Measurements from ENCODE around the gene CLEC4M.

The CLEC4M gene

GRCh38 chr19:7738023-7738422 is 25.0 kb upstream of the CLEC4M start:
- TF ChIP-seq SALL2 (tag by site-specific recombination; IDR thresholded peaks at IDR 0.05; ENCODE audit: borderline replicate concordance) (no peak), WT1 (tag by site-specific recombination; IDR thresholded peaks at IDR 0.05) (no peak), ZNF132 (tag by site-specific recombination; IDR thresholded peaks at IDR 0.05; ENCODE audit: borderline replicate concordance) (no peak), MEIS1 (CRISPR knock-in tag; IDR thresholded peaks at IDR 0.05; ENCODE audit: borderline replicate concordance) (no peak), OSR2 (tag by site-specific recombination; IDR thresholded peaks at IDR 0.05) (no peak)
- Histone ChIP-seq H3K4me1 (ENCODE audit: control insufficient read depth, insufficient read depth, low read length) (no peaks in the 10 kb centered on the region), H3K4me3 (ENCODE audit: low read depth, low read length) (no peak overlapping the region), H3K36me3 (ENCODE audit: control insufficient read depth in 2 of 2, insufficient read depth in 1 of 2, low read length in 2 of 2) (no peaks in the 10 kb centered on the region), H3K27ac (ENCODE audit: extremely low read depth, low read depth, low read length) (no peak overlapping the region), H3K9me3 (ENCODE audit: control insufficient read depth, insufficient read depth, low read depth, low read length) (no peaks in the 10 kb centered on the region)
- POLR2A ChIA-PET, result no interaction called here
- CTCF ChIA-PET, result interaction anchor here (0.7 to 1.2 kb wide), 3 partner anchors 170 to 186 kb away, joined by 3 to 6 read pairs (median 3); no protein-coding TSS in a partner anchor

- no peak for TF ChIP-seq ZNF391 (tag by site-specific recombination; IDR thresholded peaks at IDR 0.05; ENCODE audit: borderline replicate concordance, low read depth)
- no peak for TF ChIP-seq ZNF548 (tag by site-specific recombination; IDR thresholded peaks at IDR 0.05)
- no peak for TF ChIP-seq ZNF843 (tag by site-specific recombination; IDR thresholded peaks at IDR 0.05)
- TF ChIP-seq GFI1B (tag by site-specific recombination; IDR thresholded peaks at IDR 0.05), result no peak
- TF ChIP-seq, protein P1, sequence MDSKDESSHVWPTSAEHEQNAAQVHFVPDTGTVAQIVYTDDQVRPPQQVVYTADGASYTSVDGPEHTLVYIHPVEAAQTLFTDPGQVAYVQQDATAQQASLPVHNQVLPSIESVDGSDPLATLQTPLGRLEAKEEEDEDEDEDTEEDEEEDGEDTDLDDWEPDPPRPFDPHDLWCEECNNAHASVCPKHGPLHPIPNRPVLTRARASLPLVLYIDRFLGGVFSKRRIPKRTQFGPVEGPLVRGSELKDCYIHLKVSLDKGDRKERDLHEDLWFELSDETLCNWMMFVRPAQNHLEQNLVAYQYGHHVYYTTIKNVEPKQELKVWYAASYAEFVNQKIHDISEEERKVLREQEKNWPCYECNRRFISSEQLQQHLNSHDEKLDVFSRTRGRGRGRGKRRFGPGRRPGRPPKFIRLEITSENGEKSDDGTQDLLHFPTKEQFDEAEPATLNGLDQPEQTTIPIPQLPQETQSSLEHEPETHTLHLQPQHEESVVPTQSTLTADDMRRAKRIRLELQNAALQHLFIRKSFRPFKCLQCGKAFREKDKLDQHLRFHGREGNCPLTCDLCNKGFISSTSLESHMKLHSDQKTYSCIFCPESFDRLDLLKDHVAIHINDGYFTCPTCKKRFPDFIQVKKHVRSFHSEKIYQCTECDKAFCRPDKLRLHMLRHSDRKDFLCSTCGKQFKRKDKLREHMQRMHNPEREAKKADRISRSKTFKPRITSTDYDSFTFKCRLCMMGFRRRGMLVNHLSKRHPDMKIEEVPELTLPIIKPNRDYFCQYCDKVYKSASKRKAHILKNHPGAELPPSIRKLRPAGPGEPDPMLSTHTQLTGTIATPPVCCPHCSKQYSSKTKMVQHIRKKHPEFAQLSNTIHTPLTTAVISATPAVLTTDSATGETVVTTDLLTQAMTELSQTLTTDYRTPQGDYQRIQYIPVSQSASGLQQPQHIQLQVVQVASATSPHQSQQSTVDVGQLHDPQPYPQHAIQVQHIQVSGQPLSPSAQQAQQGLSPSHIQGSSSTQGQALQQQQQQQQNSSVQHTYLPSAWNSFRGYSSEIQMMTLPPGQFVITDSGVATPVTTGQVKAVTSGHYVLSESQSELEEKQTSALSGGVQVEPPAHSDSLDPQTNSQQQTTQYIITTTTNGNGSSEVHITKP (tag by site-specific recombination; IDR thresholded peaks at IDR 0.05), result no peak
- TF ChIP-seq ZNF664 (tag by site-specific recombination; IDR thresholded peaks at IDR 0.05), result no peak
- no peak for TF ChIP-seq ZFHX2 (tag by site-specific recombination; conservative IDR thresholded peaks at IDR 0.05)
- TF ChIP-seq ZNF596 (tag by site-specific recombination; IDR thresholded peaks at IDR 0.05), result no peak
- no peak for TF ChIP-seq ZNF785 (tag by site-specific recombination; IDR thresholded peaks at IDR 0.05)
- TF ChIP-seq PRDM1 (tag by site-specific recombination; IDR thresholded peaks at IDR 0.05), result no peak
- TF ChIP-seq ZNF341 (tag by site-specific recombination; IDR thresholded peaks at IDR 0.05; ENCODE audit: low read depth), result no peak
- Histone ChIP-seq H3K4me3 (ENCODE audit: low read depth, low read length) (no peak overlapping the region), H3K9me3 (ENCODE audit: control insufficient read depth, insufficient read depth, low read depth, low read length) (no peaks in the 10 kb centered on the region), H3K4me1 (ENCODE audit: control insufficient read depth, insufficient read depth, low read length) (no peaks in the 10 kb centered on the region), H3K36me3 (ENCODE audit: control insufficient read depth in 2 of 2, insufficient read depth in 1 of 2, low read length in 2 of 2) (no peaks in the 10 kb centered on the region), H3K27ac (ENCODE audit: extremely low read depth, low read depth, low read length) (no peak overlapping the region)
- CTCF ChIA-PET, result interaction anchor here (0.6 to 1.2 kb wide), 4 partner anchors 31 to 599 kb away, joined by 3 to 6 read pairs (median 4); no protein-coding TSS in a partner anchor
- POLR2A ChIA-PET, result no interaction called here
These were observed 23.8 kb upstream of the CLEC4M start for GRCh38 chr19:7739211-7739755.

- H3K4me1 ChIP-seq (ENCODE audit: control insufficient read depth, insufficient read depth, low read length), result no peaks in the 10 kb centered on the region
- no peaks in the 10 kb centered on the region for H3K9me3 ChIP-seq (ENCODE audit: control insufficient read depth, insufficient read depth, low read depth, low read length)
- POLR2A ChIA-PET, result no interaction called here
- H3K36me3 ChIP-seq (ENCODE audit: control insufficient read depth in 2 of 2, insufficient read depth in 1 of 2, low read length in 2 of 2), result no peaks in the 10 kb centered on the region
- CTCF ChIA-PET, result interaction anchor here (0.6 to 1.1 kb wide), 3 partner anchors 30 to 599 kb away, joined by 3 to 5 read pairs (median 4); no protein-coding TSS in a partner anchor
- H3K27ac ChIP-seq (ENCODE audit: extremely low read depth, low read depth, low read length), result no peak overlapping the region
- H3K4me3 ChIP-seq (ENCODE audit: low read depth, low read length), result no peak overlapping the region
- TF ChIP-seq OSR2 (tag by site-specific recombination; IDR thresholded peaks at IDR 0.05) (no peak), ZNF777 (tag by site-specific recombination; IDR thresholded peaks at IDR 0.05; ENCODE audit: borderline replicate concordance) (no peak), REST (tag by site-specific recombination; IDR thresholded peaks at IDR 0.05) (no peak), GLIS1 (tag by site-specific recombination; IDR thresholded peaks at IDR 0.05) (no peak)
- TF ChIP-seq, protein P2, sequence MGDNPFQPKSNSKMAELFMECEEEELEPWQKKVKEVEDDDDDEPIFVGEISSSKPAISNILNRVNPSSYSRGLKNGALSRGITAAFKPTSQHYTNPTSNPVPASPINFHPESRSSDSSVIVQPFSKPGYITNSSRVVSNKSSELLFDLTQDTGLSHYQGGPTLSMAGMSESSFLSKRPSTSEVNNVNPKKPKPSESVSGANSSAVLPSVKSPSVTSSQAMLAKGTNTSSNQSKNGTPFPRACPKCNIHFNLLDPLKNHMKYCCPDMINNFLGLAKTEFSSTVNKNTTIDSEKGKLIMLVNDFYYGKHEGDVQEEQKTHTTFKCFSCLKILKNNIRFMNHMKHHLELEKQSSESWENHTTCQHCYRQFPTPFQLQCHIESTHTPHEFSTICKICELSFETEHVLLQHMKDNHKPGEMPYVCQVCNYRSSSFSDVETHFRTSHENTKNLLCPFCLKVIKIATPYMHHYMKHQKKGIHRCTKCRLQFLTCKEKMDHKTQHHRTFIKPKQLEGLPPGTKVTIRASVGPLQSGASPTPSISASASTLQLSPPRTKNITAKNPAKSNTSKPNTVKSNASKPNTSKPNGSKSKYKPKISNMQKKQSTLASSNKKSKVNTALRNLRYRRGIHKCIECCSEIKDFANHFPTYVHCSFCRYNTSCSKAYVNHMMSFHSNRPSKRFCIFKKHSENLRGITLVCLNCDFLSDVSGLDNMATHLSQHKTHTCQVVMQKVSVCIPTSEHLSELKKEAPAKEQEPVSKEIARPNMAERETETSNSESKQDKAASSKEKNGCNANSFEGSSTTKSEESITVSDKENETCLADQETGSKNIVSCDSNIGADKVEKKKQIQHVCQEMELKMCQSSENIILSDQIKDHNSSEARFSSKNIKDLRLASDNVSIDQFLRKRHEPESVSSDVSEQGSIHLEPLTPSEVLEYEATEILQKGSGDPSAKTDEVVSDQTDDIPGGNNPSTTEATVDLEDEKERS (tag by site-specific recombination; IDR thresholded peaks at IDR 0.05), result no peak
These were observed 23.0 kb upstream of the CLEC4M start for GRCh38 chr19:7739801-7740681.

Data from HEK293 (cell line).